GM18498 (cell line): ENCODE measurements around the gene CT45A2.
"Not testable (repeated sequence)": the region's sequence is repeated elsewhere in the genome, so short reads cannot be mapped to it uniquely, and the experiment has no call there.

Source experiments
- ATAC-seq: cut with Tn5 transposase; IDR thresholded peaks from one replicate; pipeline ENCODE4 v1.9.1; 2021; ENCODE audit warnings: mild to moderate bottlenecking, moderate library complexity; ENCODE audit not compliant: unreplicated experiment

CT45A2 gene

GRCh38 chrX:135819912-135820311, at the start of gene CT45A2:
Gene CT45A2 (minus strand): TSS chrX:135820012. CDS start chrX:135816265, 3,747 bp downstream.
- not testable (repeated sequence) for ATAC-seq

- ATAC-seq: not testable (repeated sequence)
Observed at GRCh38 chrX:135854438-135854837, 34.6 kb upstream of the CT45A2 start, which contains the start of gene CT45A8. Gene CT45A8 (minus strand): TSS chrX:135854538. CDS start chrX:135850783, 3,755 bp downstream.

GRCh38 chrX:135837180-135837579, 17.4 kb upstream of the CT45A2 start, which contains the start of gene CT45A7:
Gene CT45A7 (minus strand): TSS chrX:135837280. CDS start chrX:135833533, 3,747 bp downstream.
- ATAC-seq: not testable (repeated sequence)

GRCh38 chrX:135802687-135803086, 17.1 kb downstream of the CT45A2 start, which contains the start of gene CT45A6:
Gene CT45A6 (minus strand): TSS chrX:135802787. CDS start chrX:135798993, 3,794 bp downstream.
- not testable (repeated sequence) for ATAC-seq

GRCh38 chrX:135785403-135785802, 34.4 kb downstream of the CT45A2 start, which contains the start of gene CT45A5:
Gene CT45A5 (minus strand): TSS chrX:135785503. CDS start chrX:135781729, 3,774 bp downstream.
- ATAC-seq: not testable (repeated sequence)

- not testable (repeated sequence) for ATAC-seq
Observed at GRCh38 chrX:135768091-135768490, 51.7 kb downstream of the CT45A2 start, which contains the start of gene CT45A3. Gene CT45A3 (minus strand): TSS chrX:135768191. CDS start chrX:135764444, 3,747 bp downstream.
